GM23338 (cell line): ENCODE measurements around the gene CCDC57. TPM values are rescaled to one million over a fixed set of nuclear protein-coding genes. Genes with fewer than 3 reads are reported as not detected.

Experiments used
- ATAC-seq: fragments of 200-7000 bp; cut with Tn5 transposase; 3 replicates; pipeline ENCODE4 v1.9.1; 2020
- DNase-seq: peaks from one replicate; pipeline ENCODE4 v3.0.0-alpha.2; 2015; ENCODE audit warnings: low spot score
- H2AFZ ChIP-seq: fragments of 200-600 bp; sonication (generic); 2 replicates; pipeline ENCODE4 v1.8.0; 2016; ENCODE audit warnings: antibody characterized with exemption, mild to moderate bottlenecking, moderate library complexity
- H3F3A ChIP-seq: fragments of 200-600 bp; sonication (generic); replicated peaks from 2 replicates; pipeline ENCODE4 v1.8.0; 2017; ENCODE audit warnings: antibody characterized with exemption, mixed run types, low read depth
- H3K27ac ChIP-seq: fragments of 200-600 bp; sonication (generic); 2 replicates; pipeline ENCODE4 v1.6.1; 2016; ENCODE audit warnings: low read depth
- H3K27me3 ChIP-seq: fragments of 200-600 bp; sonication (generic); 2 replicates; pipeline ENCODE4 v1.8.0; 2016; ENCODE audit warnings: mild to moderate bottlenecking, mixed run types, moderate library complexity; ENCODE audit not compliant: insufficient read depth
- H3K36me3 ChIP-seq: fragments of 200-600 bp; sonication (generic); 2 replicates; pipeline ENCODE4 v1.8.0; 2016; ENCODE audit warnings: mild to moderate bottlenecking; ENCODE audit not compliant: insufficient read depth
- H3K4me1 ChIP-seq: fragments of 200-600 bp; sonication (generic); 2 replicates; pipeline ENCODE4 v1.8.0; 2016; ENCODE audit warnings: mild to moderate bottlenecking, moderate library complexity; ENCODE audit not compliant: insufficient read depth
- H3K4me2 ChIP-seq: fragments of 200-600 bp; sonication (generic); 2 replicates; pipeline ENCODE4 v1.7.1; 2017; ENCODE audit warnings: mixed run types
- H3K4me3 ChIP-seq: fragments of 200-600 bp; sonication (generic); 2 replicates; pipeline ENCODE4 v1.6.1; 2016; ENCODE audit warnings: mixed run types
- H3K79me2 ChIP-seq: fragments of 200-600 bp; sonication (generic); replicated peaks from 2 replicates; pipeline ENCODE4 v1.8.0; 2017; ENCODE audit warnings: mild to moderate bottlenecking; ENCODE audit not compliant: insufficient read depth
- H3K9me2 ChIP-seq: fragments of 200-600 bp; sonication (generic); 2 replicates; pipeline ENCODE4 v1.8.0; 2017; ENCODE audit not compliant: insufficient read depth
- H4K20me1 ChIP-seq: fragments of 200-600 bp; sonication (generic); replicated peaks from 2 replicates; pipeline ENCODE4 v1.8.0; 2017; ENCODE audit warnings: mild to moderate bottlenecking; ENCODE audit not compliant: insufficient read depth
- H3K27ac Mint-ChIP-seq: 2 replicates; pipeline ENCODE4 v1.8.0; 2020; ENCODE audit warnings: inconsistent platforms, mild to moderate bottlenecking, moderate library complexity, mixed read lengths
- H3K27me3 Mint-ChIP-seq: 3 replicates; pipeline ENCODE4 v1.8.0; 2022; ENCODE audit warnings: low read depth, mild to moderate bottlenecking, moderate library complexity, mixed read lengths, inconsistent platforms; ENCODE audit not compliant: insufficient read depth, poor library complexity
- H3K36me3 Mint-ChIP-seq: 3 replicates; pipeline ENCODE4 v1.8.0; 2021; ENCODE audit warnings: low read depth, mild to moderate bottlenecking, inconsistent platforms, moderate library complexity, mixed read lengths
- H3K4me1 Mint-ChIP-seq: 3 replicates; pipeline ENCODE4 v1.8.0; 2020; ENCODE audit warnings: mild to moderate bottlenecking, inconsistent platforms, mixed read lengths
- H3K4me3 Mint-ChIP-seq: 3 replicates; pipeline ENCODE4 v1.8.0; 2021; ENCODE audit warnings: moderate library complexity, mild to moderate bottlenecking, inconsistent platforms, mixed read lengths
- H3K9me3 Mint-ChIP-seq: 3 replicates; pipeline ENCODE4 v1.8.0; 2020; ENCODE audit warnings: moderate library complexity, mild to moderate bottlenecking, inconsistent platforms, mixed read lengths
- ETS1 ChIP-seq: IDR thresholded peaks from 2 replicates; pipeline ENCODE4 v1.6.1; 2016; ENCODE audit warnings: antibody characterized with exemption
- EZH2 ChIP-seq: fragments of 200-600 bp; sonication (generic); IDR thresholded peaks from one replicate; pipeline ENCODE4 v1.8.0; 2017; ENCODE audit warnings: antibody characterized with exemption, mild to moderate bottlenecking, low read depth; ENCODE audit not compliant: unreplicated experiment
- EZH2phosphoT487 ChIP-seq: fragments of 200-600 bp; sonication (generic); IDR thresholded peaks from one replicate; pipeline ENCODE4 v1.8.1; 2018; ENCODE audit warnings: antibody characterized with exemption; ENCODE audit not compliant: unreplicated experiment
- JUNB ChIP-seq: IDR thresholded peaks from one replicate; pipeline ENCODE4 v1.6.1; 2016; ENCODE audit warnings: antibody characterized with exemption; ENCODE audit not compliant: unreplicated experiment
- NANOG ChIP-seq: IDR thresholded peaks from 2 replicates; pipeline ENCODE4 v1.6.1; 2016; ENCODE audit warnings: antibody characterized with exemption, borderline replicate concordance
- POLR2AphosphoS5 ChIP-seq: IDR thresholded peaks from 2 replicates; pipeline ENCODE4 v1.6.1; 2016; ENCODE audit warnings: antibody characterized with exemption, low read depth
- STAT1 ChIP-seq: IDR thresholded peaks from one replicate; pipeline ENCODE4 v1.6.1; 2016; ENCODE audit warnings: antibody characterized with exemption; ENCODE audit not compliant: unreplicated experiment
- ZNF114 ChIP-seq: fragments of 250-450 bp; sonication (Bioruptor Pico); IDR thresholded peaks from 2 replicates; pipeline ENCODE4 v1.5.0; 2020; ENCODE audit warnings: mild to moderate bottlenecking, moderate library complexity
- ZNF331 ChIP-seq: fragments of 250-450 bp; sonication (Bioruptor Pico); IDR thresholded peaks from 2 replicates; pipeline ENCODE4 v1.5.0; 2020; ENCODE audit warnings: low read depth, mild to moderate bottlenecking, moderate library complexity
- ZNF462 ChIP-seq: fragments of 250-450 bp; sonication (Bioruptor Pico); IDR thresholded peaks from 2 replicates; pipeline ENCODE4 v1.5.0; 2020; ENCODE audit warnings: mild to moderate bottlenecking, moderate library complexity
- polyA plus RNA-seq: library from polyadenylated mRNA; unstranded; fragments of >200 nt; fragmentation: Nextera tagmentation; extraction: Ambion mirVana; gene quantifications from 2 replicates; pipeline ENCODE4 v1.2.1, GENCODE V29; 2016
- total RNA-seq: library from RNA; depleted of rRNA; stranded (reverse); fragments of >200 nt; shearing (Covaris generic); gene quantifications from 2 replicates; pipeline ENCODE4 v1.2.3, GENCODE V29; 2014
- TF ChIP-seq, protein P1 (sequence below), 2 experiments: fragments of 200-600 bp in 1 of 2; sonication (generic) in 1 of 2; conservative IDR thresholded peaks; 2 replicates each; pipeline versions ENCODE4 v1.5.1 to v1.6.1; 2016 to 2017; ENCODE audit warnings: antibody characterized with exemption in 2 of 2, low read depth in 2 of 2, mild to moderate bottlenecking in 2 of 2, moderate library complexity in 1 of 2

CCDC57 gene
- total and polyA plus RNA-seq, 2 experiments from 2014 or later, result 7.0 to 16.3 TPM

- Mint-ChIP-seq H3K36me3 (no peaks in the 10 kb centered on the region), H3K27ac (no peak overlapping the region), H3K4me3 (no peak overlapping the region), H3K9me3 (peaks cover 2% of the 10 kb centered on the region; the same call in 2 of the 3 replicates), H3K27me3 (peaks cover 48% of the 10 kb centered on the region), H3K4me1 (peaks cover 43% of the 10 kb centered on the region)
- no peaks in the 10 kb centered on the region for H4K20me1 ChIP-seq
- 0 out of 2 replicates have a peak, but pooled peaks cover 6% of the 10 kb centered on the region for H3F3A ChIP-seq
- 0 out of 2 replicates have a peak, but pooled peaks cover 4% of the 10 kb centered on the region for H3K27me3 ChIP-seq
- no peak overlapping the region for H3K27ac ChIP-seq
- no peak overlapping the region for H2AFZ ChIP-seq
- no peak for ATAC-seq
- H3K36me3 ChIP-seq, result no peaks in the 10 kb centered on the region
- H3K4me1 ChIP-seq, result peaks cover 39% of the 10 kb centered on the region
- TF ChIP-seq ETS1, result no peak
- TF ChIP-seq POLR2AphosphoS5, result no peak
- no peak for TF ChIP-seq STAT1
- no peak for TF ChIP-seq ZNF331 (CRISPR knock-in tag)
- TF ChIP-seq EZH2, result no peak
- no peak for TF ChIP-seq ZNF114 (CRISPR knock-in tag)
- no peak for TF ChIP-seq NANOG
- no peak for TF ChIP-seq EZH2phosphoT487
- TF ChIP-seq JUNB, result no peak
- no peak overlapping the region; the same call in 1 of the 2 replicates for H3K4me3 ChIP-seq
- DNase-seq, result no peak
- H3K79me2 ChIP-seq, result no peaks in the 10 kb centered on the region; the same call in 1 of the 2 replicates
- H3K9me2 ChIP-seq, result no peaks in the 10 kb centered on the region
- H3K4me2 ChIP-seq, result no peak overlapping the region; the same call in 1 of the 2 replicates
Observed at GRCh38 chr17:82105417-82105881, 107.2 kb downstream of the CCDC57 start.

- no peaks in the 10 kb centered on the region for H3K9me2 ChIP-seq
- no peaks in the 10 kb centered on the region for H3K36me3 ChIP-seq
- H3K4me1 Mint-ChIP-seq, result peaks cover 44% of the 10 kb centered on the region
- H3K9me3 Mint-ChIP-seq, result peaks cover 2% of the 10 kb centered on the region; the same call in 2 of the 3 replicates
- H3K4me1 ChIP-seq, result peaks cover 44% of the 10 kb centered on the region
- H3K27me3 Mint-ChIP-seq, result peaks cover 48% of the 10 kb centered on the region
- H2AFZ ChIP-seq, result no peak overlapping the region
- H3K79me2 ChIP-seq, result peaks cover 2% of the 10 kb centered on the region
- no peak overlapping the region for H3K4me3 Mint-ChIP-seq
- 0 out of 2 replicates have a peak, but pooled peaks cover 6% of the 10 kb centered on the region for H3F3A ChIP-seq
- no peak overlapping the region for H3K4me2 ChIP-seq
- ATAC-seq, result no peak
- no peak overlapping the region for H3K4me3 ChIP-seq
- no peak for DNase-seq
- 0 out of 2 replicates have a peak, but pooled peaks cover 4% of the 10 kb centered on the region for H3K27me3 ChIP-seq
- no peaks in the 10 kb centered on the region; the same call in 2 of the 3 replicates for H3K36me3 Mint-ChIP-seq
- no peaks in the 10 kb centered on the region for H4K20me1 ChIP-seq
- no peak overlapping the region for H3K27ac Mint-ChIP-seq
- H3K27ac ChIP-seq, result peak overlapping the region; percentile 26; the same call in 1 of the 2 replicates
- TF ChIP-seq ZNF462 (CRISPR knock-in tag) (no peak), EZH2 (no peak), STAT1 (no peak), POLR2AphosphoS5 (no peak), NANOG (no peak)
- TF ChIP-seq, protein P1, sequence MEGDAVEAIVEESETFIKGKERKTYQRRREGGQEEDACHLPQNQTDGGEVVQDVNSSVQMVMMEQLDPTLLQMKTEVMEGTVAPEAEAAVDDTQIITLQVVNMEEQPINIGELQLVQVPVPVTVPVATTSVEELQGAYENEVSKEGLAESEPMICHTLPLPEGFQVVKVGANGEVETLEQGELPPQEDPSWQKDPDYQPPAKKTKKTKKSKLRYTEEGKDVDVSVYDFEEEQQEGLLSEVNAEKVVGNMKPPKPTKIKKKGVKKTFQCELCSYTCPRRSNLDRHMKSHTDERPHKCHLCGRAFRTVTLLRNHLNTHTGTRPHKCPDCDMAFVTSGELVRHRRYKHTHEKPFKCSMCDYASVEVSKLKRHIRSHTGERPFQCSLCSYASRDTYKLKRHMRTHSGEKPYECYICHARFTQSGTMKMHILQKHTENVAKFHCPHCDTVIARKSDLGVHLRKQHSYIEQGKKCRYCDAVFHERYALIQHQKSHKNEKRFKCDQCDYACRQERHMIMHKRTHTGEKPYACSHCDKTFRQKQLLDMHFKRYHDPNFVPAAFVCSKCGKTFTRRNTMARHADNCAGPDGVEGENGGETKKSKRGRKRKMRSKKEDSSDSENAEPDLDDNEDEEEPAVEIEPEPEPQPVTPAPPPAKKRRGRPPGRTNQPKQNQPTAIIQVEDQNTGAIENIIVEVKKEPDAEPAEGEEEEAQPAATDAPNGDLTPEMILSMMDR (conservative IDR thresholded peaks at IDR 0.05; ENCODE audit: low read depth in 2 of 2), result no peak
Observed at GRCh38 chr17:82104797-82105416, 107.7 kb downstream of the CCDC57 start.
